Measurements from ENCODE around the gene DDI2.

Gene DDI2

GRCh38 chr1:15669074-15669473 is 51.8 kb downstream of the DDI2 start:
- DNase-seq (ENCODE audit: low read depth), result no peak
- no peak overlapping the region for H3K4me3 ChIP-seq (ENCODE audit: low read depth, low read length)
- TF ChIP-seq, protein P1, sequence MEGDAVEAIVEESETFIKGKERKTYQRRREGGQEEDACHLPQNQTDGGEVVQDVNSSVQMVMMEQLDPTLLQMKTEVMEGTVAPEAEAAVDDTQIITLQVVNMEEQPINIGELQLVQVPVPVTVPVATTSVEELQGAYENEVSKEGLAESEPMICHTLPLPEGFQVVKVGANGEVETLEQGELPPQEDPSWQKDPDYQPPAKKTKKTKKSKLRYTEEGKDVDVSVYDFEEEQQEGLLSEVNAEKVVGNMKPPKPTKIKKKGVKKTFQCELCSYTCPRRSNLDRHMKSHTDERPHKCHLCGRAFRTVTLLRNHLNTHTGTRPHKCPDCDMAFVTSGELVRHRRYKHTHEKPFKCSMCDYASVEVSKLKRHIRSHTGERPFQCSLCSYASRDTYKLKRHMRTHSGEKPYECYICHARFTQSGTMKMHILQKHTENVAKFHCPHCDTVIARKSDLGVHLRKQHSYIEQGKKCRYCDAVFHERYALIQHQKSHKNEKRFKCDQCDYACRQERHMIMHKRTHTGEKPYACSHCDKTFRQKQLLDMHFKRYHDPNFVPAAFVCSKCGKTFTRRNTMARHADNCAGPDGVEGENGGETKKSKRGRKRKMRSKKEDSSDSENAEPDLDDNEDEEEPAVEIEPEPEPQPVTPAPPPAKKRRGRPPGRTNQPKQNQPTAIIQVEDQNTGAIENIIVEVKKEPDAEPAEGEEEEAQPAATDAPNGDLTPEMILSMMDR (conservative IDR thresholded peaks at IDR 0.05; ENCODE audit: low read depth, low read length), result no peak

- TF ChIP-seq, protein P1 (conservative IDR thresholded peaks at IDR 0.05; ENCODE audit: low read depth, low read length), result no peak
Measured at GRCh38 chr1:15669864-15670263, 52.6 kb downstream of the DDI2 start.

DNA sequence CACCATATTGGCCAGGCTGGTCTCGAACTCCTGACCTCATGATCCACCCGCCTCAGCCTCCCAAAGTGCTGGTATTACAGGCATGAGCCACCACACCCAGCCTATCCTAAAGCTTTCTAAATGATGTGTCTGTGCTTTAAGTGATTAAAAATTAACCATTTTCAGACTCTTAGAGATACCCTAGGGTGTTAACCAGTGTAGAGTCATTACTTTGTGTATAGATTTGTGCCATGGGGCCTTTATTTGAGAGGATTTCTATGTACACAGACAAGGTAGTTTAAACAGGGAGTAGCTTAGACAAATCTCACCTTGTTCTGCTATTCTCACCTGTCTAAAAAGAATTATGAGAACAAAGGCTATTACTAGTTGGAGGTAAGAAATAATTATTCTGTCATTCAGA is 54.2 kb downstream of the DDI2 start:
- TF ChIP-seq, protein P1 (conservative IDR thresholded peaks at IDR 0.05; ENCODE audit: low read depth, low read length), result no peak
- DNase-seq (ENCODE audit: low read depth), result no peak
- no peak overlapping the region for H3K4me3 ChIP-seq (ENCODE audit: low read depth, low read length)

More at GRCh38 chr1:15669864-15670263, 52.6 kb downstream of the DDI2 start:
- H3K4me3 ChIP-seq (ENCODE audit: low read depth, low read length), result no peak overlapping the region
- DNase-seq (ENCODE audit: low read depth), result no peak

DNA sequence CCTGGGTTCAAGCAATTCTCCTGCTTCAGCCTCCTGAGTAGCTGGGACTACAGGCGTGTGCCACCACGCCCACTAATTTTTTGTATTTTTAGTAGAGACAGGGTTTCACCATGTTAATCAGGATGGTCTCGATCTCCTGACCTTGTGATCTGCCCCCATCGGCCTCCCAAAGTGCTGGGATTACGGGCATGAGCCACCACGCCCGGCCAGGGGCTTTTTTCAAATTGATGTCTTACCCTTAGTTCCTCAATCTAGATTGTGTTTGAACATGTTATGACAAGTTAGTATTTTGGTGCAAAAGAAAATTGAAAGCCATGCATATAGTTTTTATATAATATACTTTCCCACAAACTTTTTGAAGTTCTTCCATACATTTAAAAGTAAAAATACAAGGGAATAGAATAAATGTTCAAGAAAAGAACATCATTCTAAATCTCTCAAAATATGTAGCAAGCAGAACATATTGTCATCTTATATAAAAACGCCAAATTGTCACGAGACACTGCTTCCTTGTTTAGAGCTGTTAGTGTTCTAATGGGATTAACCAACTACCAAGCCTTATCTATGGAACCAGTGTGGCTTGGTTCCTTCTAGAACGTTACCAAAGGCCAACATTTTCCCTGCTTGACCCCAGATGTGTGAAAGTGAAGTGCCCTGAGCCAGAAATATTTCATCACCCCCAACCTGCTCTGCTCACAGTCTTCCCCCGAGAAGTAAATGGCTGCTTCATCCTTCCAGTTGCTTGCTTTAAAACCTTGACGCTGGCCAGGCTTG is 57.3 kb downstream of the DDI2 start:
- no peak overlapping the region for H3K4me3 ChIP-seq (ENCODE audit: low read depth, low read length)
- DNase-seq (ENCODE audit: low read depth), result no peak
- TF ChIP-seq, protein P1 (conservative IDR thresholded peaks at IDR 0.05; ENCODE audit: low read depth, low read length), result no peak

DNA sequence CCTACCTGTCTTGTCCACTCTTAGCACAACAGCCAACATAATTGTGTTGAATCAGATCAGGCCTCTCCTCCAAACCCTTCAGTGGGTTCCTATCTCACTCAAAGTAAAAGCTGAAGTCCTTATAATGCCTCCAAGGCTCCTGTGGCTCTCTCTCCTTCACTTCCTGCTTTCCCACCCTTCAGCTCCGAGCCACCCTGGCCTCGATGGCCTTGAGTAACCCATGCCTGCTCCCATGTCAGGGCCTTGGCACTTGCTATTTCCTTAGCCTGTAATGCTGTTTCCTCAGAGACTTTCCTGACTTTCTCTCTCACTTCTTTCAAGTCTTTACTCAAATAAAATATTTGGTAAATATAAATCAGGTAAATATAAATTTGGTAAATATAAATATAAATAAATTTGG is 58.8 kb downstream of the DDI2 start:
- DNase-seq (ENCODE audit: low read depth), result no peak
- H3K4me3 ChIP-seq (ENCODE audit: low read depth, low read length), result no peak overlapping the region
- TF ChIP-seq, protein P1 (conservative IDR thresholded peaks at IDR 0.05; ENCODE audit: low read depth, low read length), result no peak

GRCh38 chr1:15676688-15677661 is 59.7 kb downstream of the DDI2 start:
- TF ChIP-seq, protein P1 (conservative IDR thresholded peaks at IDR 0.05; ENCODE audit: low read depth, low read length), result no peak
- no peak for DNase-seq (ENCODE audit: low read depth)
- no peak overlapping the region for H3K4me3 ChIP-seq (ENCODE audit: low read depth, low read length)

Data from choroid plexus epithelial cell (primary cell).